ENCODE measurements around the gene SBSN. TPM values are rescaled to one million over a fixed set of nuclear protein-coding genes. Genes with fewer than 3 reads are reported as not detected.

SBSN gene
- total RNA-seq, 1 donor from 2014 or later = 0.18 TPM

- H3K4me2 ChIP-seq (ENCODE audit: low read length) = peak overlapping the region; percentile 86
- no peak for DNase-seq (ENCODE audit: low read depth)
- no peak overlapping the region for H3K4me3 Mint-ChIP-seq (ENCODE audit: unreplicated experiment)
Observed at GRCh38 chr19:35558400-35559280, 30.5 kb upstream of the SBSN start.

GRCh38 chr19:35557539-35558399, 29.7 kb upstream of the SBSN start:
- Histone ChIP-seq H3K36me3 (ENCODE audit: insufficient read depth, low read length) (no peaks in the 10 kb centered on the region), H3K27me3 (ENCODE audit: insufficient read depth, low read length) (peaks cover 12% of the 10 kb centered on the region), H3K4me2 (ENCODE audit: low read length) (peak overlapping the region; percentile 86), H4K20me1 (ENCODE audit: insufficient read depth, low read length) (no peaks in the 10 kb centered on the region), H3K9me3 (ENCODE audit: insufficient read depth, low read depth, low read length) (no peaks in the 10 kb centered on the region), H3K9ac (ENCODE audit: low read length) (no peak overlapping the region), H3K27ac (ENCODE audit: low read depth, low read length) (no peak overlapping the region), H3K4me3 (ENCODE audit: insufficient read depth, low read depth, low read length) (peak overlapping the region; percentile 37), H3K79me2 (ENCODE audit: insufficient read depth, low read length) (no peaks in the 10 kb centered on the region), H3K4me1 (ENCODE audit: insufficient read depth, low read length) (peaks cover 2% of the 10 kb centered on the region), H2AFZ (ENCODE audit: low read depth, low read length) (peak overlapping the region; percentile 77)
- FAIRE-seq (no peak), DNase-seq (ENCODE audit: low read depth) (peak; percentile 25)
- Mint-ChIP-seq H3K9me3 (ENCODE audit: unreplicated experiment) (no peaks in the 10 kb centered on the region), H3K4me1 (ENCODE audit: low read depth, unreplicated experiment) (no peaks in the 10 kb centered on the region), H3K27ac (ENCODE audit: unreplicated experiment) (no peak overlapping the region), H3K27me3 (ENCODE audit: low read depth, unreplicated experiment) (peaks cover 76% of the 10 kb centered on the region), H3K4me3 (ENCODE audit: unreplicated experiment) (peak overlapping the region; percentile 83), H3K36me3 (ENCODE audit: low read depth, unreplicated experiment) (no peaks in the 10 kb centered on the region)
- TF ChIP-seq EZH2 (IDR thresholded peaks at IDR 0.05; ENCODE audit: insufficient read depth, low read length) = no peak
- TF ChIP-seq, protein P1, sequence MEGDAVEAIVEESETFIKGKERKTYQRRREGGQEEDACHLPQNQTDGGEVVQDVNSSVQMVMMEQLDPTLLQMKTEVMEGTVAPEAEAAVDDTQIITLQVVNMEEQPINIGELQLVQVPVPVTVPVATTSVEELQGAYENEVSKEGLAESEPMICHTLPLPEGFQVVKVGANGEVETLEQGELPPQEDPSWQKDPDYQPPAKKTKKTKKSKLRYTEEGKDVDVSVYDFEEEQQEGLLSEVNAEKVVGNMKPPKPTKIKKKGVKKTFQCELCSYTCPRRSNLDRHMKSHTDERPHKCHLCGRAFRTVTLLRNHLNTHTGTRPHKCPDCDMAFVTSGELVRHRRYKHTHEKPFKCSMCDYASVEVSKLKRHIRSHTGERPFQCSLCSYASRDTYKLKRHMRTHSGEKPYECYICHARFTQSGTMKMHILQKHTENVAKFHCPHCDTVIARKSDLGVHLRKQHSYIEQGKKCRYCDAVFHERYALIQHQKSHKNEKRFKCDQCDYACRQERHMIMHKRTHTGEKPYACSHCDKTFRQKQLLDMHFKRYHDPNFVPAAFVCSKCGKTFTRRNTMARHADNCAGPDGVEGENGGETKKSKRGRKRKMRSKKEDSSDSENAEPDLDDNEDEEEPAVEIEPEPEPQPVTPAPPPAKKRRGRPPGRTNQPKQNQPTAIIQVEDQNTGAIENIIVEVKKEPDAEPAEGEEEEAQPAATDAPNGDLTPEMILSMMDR (IDR thresholded peaks at IDR 0.05; ENCODE audit: insufficient read depth, low read depth, low read length) = no peak

More at GRCh38 chr19:35558400-35559280, 30.5 kb upstream of the SBSN start:
- no peak overlapping the region for H3K27ac Mint-ChIP-seq (ENCODE audit: unreplicated experiment)
- Histone ChIP-seq H3K79me2 (ENCODE audit: insufficient read depth, low read length) (no peaks in the 10 kb centered on the region), H3K9ac (ENCODE audit: low read length) (no peak overlapping the region), H4K20me1 (ENCODE audit: insufficient read depth, low read length) (no peaks in the 10 kb centered on the region), H3K4me1 (ENCODE audit: insufficient read depth, low read length) (peaks cover 2% of the 10 kb centered on the region), H3K27me3 (ENCODE audit: insufficient read depth, low read length) (peaks cover 12% of the 10 kb centered on the region), H2AFZ (ENCODE audit: low read depth, low read length) (peak overlapping the region; percentile 41), H3K4me3 (ENCODE audit: insufficient read depth, low read depth, low read length) (no peak overlapping the region), H3K9me3 (ENCODE audit: insufficient read depth, low read depth, low read length) (no peaks in the 10 kb centered on the region), H3K27ac (ENCODE audit: low read depth, low read length) (no peak overlapping the region), H3K36me3 (ENCODE audit: insufficient read depth, low read length) (no peaks in the 10 kb centered on the region)
- no peaks in the 10 kb centered on the region for H3K36me3 Mint-ChIP-seq (ENCODE audit: low read depth, unreplicated experiment)
- no peak for FAIRE-seq
- peaks cover 74% of the 10 kb centered on the region for H3K27me3 Mint-ChIP-seq (ENCODE audit: low read depth, unreplicated experiment)
- no peaks in the 10 kb centered on the region for H3K9me3 Mint-ChIP-seq (ENCODE audit: unreplicated experiment)
- H3K4me1 Mint-ChIP-seq (ENCODE audit: low read depth, unreplicated experiment) = no peaks in the 10 kb centered on the region
- TF ChIP-seq, protein P1 (IDR thresholded peaks at IDR 0.05; ENCODE audit: insufficient read depth, low read depth, low read length) = no peak
- no peak for TF ChIP-seq EZH2 (IDR thresholded peaks at IDR 0.05; ENCODE audit: insufficient read depth, low read length)
